Stimulated activated CD4-positive, alpha-beta T cell treated with anti-CD3 and anti-CD28 coated beads, Interleukin-4, amount 100 ng/mL, for 4 hours (primary cell): ENCODE data around the gene PNPLA6.

Experiments
- DNase-seq, 2 experiments: peaks; one replicate each; pipeline ENCODE4 v3.0.0-alpha.2; 2020

The PNPLA6 gene

DNA sequence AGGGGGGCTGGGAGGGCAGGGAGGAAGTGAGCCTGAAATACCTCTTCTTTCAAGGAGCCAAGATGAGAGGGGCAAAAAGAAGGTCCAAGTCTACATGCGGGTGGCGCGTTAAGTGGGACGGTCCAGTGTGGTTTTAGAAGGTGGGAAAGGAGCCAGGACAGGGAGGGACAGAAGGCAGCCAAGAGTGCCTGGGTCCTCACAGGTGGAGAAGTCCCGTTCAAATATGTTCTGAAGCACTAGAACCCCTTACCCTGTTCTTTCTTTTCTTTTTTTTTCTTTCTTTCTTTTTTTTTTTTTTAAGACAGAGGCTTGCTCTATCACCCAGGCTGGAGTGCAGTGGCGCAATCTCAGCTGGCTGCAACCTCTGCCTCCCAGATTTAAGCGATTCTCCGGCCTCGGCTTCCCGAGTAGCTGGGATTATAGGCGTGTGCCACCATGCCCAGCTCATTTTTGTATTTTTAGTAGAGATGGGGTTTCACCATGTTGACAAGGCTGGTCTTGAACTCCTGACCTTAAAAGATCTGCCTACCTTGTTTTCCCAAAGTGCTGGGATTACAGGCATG is 67.5 kb downstream of the PNPLA6 start:
- no peak for DNase-seq

- DNase-seq, result no peak
Observed at GRCh38 chr19:7603919-7604318, 68.4 kb downstream of the PNPLA6 start.

- DNase-seq, result no peak
Observed at GRCh38 chr19:7605490-7606222, 70.1 kb downstream of the PNPLA6 start.

DNA sequence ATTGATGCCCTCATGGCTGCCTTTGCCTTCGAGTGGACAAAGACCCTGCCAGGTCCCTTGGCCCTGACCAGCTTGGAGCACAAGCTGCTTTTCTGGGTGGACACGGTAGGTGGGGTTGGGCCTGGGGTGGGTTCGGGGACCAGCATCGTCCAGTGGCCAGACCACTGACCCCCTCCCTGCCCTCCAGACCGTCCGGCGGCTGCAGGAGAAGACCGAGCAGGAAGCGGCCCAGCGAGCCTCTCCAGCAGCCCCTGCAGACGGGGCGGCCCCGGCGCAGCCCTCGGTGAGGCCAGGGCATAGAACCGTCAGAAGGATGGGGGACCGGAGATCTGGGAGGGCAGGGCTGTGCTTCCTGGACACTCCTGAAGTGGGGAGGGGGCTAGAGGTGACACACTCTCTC is 70.8 kb downstream of the PNPLA6 start:
- no peak for DNase-seq

GRCh38 chr19:7607212-7607873 is 71.8 kb downstream of the PNPLA6 start:
- DNase-seq, result no peak

DNA sequence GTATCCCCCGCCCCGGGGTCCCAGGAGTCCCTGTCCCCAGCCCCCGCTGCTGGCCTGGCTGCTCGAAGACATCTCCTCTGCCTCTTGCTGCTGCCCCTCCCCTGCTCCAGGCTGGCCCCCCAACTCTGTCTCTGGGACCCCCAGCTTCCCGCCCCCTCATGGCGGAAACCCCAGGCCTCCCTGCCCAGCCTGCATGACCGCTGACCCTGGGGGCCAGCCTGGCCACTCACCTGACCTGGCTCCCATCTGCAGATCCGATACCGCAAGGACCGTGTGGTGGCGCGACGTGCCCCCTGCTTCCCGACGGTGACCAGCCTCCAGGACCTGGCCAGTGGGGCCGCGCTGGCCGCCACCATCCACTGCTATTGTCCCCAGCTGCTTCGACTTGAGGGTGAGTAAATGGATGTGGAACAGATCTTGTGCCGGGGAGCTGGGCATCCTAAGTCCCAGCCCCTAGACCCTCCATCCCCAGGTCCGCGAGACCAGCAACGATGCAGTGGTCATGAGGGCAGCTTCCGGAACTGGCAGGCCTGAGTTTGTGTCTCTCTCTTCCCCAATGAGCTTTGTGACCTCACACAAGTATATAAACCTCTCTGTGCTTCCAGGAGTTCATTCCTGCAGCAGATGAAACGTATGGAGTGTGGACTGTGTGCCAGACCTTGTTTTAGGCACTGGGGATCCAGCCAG is 72.5 kb downstream of the PNPLA6 start:
- no peak for DNase-seq

- DNase-seq, result no peak
Observed at GRCh38 chr19:7610491-7611240, 75.1 kb downstream of the PNPLA6 start.
